ENCODE measurements around the gene METAP1D.

GRCh38 chr2:171965238-171965637 is 34.5 kb upstream of the METAP1D start:
- TF ChIP-seq POLR2AphosphoS5 (IDR thresholded peaks at IDR 0.05; ENCODE audit: low read depth, low read length) (no peak), CTCF (IDR thresholded peaks at IDR 0.05) (no peak), SIN3A (IDR thresholded peaks at IDR 0.05; ENCODE audit: borderline replicate concordance, insufficient read depth, low read depth, low read length) (no peak), TCF7L2 (IDR thresholded peaks at IDR 0.05; ENCODE audit: low read depth, low read length) (no peak)
- TF ChIP-seq, protein P1, sequence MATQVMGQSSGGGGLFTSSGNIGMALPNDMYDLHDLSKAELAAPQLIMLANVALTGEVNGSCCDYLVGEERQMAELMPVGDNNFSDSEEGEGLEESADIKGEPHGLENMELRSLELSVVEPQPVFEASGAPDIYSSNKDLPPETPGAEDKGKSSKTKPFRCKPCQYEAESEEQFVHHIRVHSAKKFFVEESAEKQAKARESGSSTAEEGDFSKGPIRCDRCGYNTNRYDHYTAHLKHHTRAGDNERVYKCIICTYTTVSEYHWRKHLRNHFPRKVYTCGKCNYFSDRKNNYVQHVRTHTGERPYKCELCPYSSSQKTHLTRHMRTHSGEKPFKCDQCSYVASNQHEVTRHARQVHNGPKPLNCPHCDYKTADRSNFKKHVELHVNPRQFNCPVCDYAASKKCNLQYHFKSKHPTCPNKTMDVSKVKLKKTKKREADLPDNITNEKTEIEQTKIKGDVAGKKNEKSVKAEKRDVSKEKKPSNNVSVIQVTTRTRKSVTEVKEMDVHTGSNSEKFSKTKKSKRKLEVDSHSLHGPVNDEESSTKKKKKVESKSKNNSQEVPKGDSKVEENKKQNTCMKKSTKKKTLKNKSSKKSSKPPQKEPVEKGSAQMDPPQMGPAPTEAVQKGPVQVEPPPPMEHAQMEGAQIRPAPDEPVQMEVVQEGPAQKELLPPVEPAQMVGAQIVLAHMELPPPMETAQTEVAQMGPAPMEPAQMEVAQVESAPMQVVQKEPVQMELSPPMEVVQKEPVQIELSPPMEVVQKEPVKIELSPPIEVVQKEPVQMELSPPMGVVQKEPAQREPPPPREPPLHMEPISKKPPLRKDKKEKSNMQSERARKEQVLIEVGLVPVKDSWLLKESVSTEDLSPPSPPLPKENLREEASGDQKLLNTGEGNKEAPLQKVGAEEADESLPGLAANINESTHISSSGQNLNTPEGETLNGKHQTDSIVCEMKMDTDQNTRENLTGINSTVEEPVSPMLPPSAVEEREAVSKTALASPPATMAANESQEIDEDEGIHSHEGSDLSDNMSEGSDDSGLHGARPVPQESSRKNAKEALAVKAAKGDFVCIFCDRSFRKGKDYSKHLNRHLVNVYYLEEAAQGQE (IDR thresholded peaks at IDR 0.05; ENCODE audit: insufficient read depth in 1 of 2, low read depth in 2 of 2, low read length in 1 of 2), result no peak

All from Panc1 (cell line).